ENCODE measurements around the gene IL23A.

The IL23A gene

GRCh38 chr12:56362130-56363059 is 23.7 kb downstream of the IL23A start, which contains the start of gene APOF:
Gene APOF (minus strand): TSS chr12:56362857. CDS start chr12:56362745, 112 bp downstream.
- no peak for DNase-seq

- no peak for DNase-seq
Measured at GRCh38 chr12:56366948-56367347, 28.3 kb downstream of the IL23A start.

- no peak for DNase-seq
Measured at GRCh38 chr12:56373515-56373914, 34.8 kb downstream of the IL23A start.

GRCh38 chr12:56374726-56375597 is 36.3 kb downstream of the IL23A start:
- DNase-seq, result peak; percentile 49

GRCh38 chr12:56375598-56376434 is 37.1 kb downstream of the IL23A start:
- peak; percentile 47 for DNase-seq

- DNase-seq, result no peak
Measured at GRCh38 chr12:56377310-56377988, 38.8 kb downstream of the IL23A start.

- no peak for DNase-seq
Measured at GRCh38 chr12:56377989-56378316, 39.3 kb downstream of the IL23A start.

- no peak for DNase-seq
Measured at GRCh38 chr12:56382611-56383010, 43.9 kb downstream of the IL23A start.

- DNase-seq, result no peak
Measured at GRCh38 chr12:56385873-56386272, 47.2 kb downstream of the IL23A start.

- no peak for DNase-seq
Measured at GRCh38 chr12:56387152-56387736, 48.6 kb downstream of the IL23A start.

GRCh38 chr12:56389412-56389811 is 50.7 kb downstream of the IL23A start:
- DNase-seq, result no peak

All from MV-4-11 (cell line).